Measurements from ENCODE around the gene KCNK2. TPM values are rescaled to one million over a fixed set of nuclear protein-coding genes. Genes with fewer than 3 reads are reported as not detected.

KCNK2 gene
- total RNA-seq, 1 experiment from 2014 or later, result 0.15 TPM

DNA sequence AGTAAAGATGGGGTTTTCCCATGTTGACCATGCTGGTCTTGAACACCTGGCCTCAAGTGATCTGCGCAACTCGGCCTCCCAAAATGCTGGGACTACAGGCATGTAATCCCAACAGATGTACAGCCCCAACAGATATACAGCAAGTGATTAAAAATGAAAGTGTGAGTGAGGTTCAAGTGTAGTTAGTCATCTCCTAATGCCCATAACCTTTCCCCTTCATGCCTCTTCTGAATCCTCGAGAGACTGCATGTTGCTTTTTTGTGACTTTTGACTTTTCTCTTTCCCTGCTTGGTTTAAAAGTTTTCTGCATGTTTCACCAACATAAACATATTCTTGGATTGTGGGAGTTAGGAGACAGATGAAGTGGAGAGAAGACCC lies 31.2 kb downstream of the KCNK2 start:
- CTCF ChIA-PET, result interaction anchor here (0.7 kb wide), 1 partner anchor 245 kb away, joined by 3 read pairs; no protein-coding TSS in a partner anchor
- no peak for ATAC-seq

DNA sequence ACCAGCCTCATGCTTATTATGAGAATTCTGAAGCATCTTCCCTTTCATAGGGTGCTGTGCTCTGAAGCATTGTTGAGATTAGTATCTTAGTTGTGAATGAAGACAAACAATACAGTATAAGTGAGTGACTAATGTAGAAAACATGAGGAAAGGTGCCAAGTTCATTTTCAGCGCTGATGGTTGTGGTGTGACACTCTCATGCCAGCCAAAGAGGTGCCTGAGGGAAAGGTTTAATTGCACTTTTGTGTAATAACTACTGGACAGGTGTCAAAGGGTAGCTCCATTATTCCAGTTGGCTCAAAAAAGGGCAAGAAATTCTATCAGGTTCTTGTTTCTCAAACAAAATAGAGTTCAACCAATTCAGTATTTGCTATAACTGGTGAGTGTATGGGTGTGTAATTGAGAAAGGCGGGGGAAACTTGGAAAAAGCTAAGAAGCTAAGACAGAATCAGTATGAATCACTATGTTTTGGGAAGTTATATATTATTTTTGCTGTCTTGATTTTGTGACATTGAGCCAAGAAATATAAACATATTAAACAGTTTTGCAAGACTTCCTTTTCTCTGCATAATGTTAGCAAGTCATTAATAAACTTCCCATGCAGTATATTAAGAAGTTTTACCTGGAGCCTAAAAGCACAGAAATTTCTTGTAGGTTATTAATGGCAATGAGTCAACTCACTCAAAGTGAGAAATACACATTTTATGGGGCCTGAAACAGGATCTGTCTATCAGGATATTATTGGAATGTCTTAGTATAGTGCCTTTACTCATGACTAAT lies 31.8 kb downstream of the KCNK2 start:
- H3K4me1 Mint-ChIP-seq, result peaks cover 4% of the 10 kb centered on the region; the same call in 1 of the 2 replicates
- no peak overlapping the region for H3K4me3 Mint-ChIP-seq
- CTCF ChIA-PET, result no interaction called here
- no peaks in the 10 kb centered on the region for H3K36me3 Mint-ChIP-seq
- no peak overlapping the region for H3K27ac Mint-ChIP-seq
- H3K9me3 Mint-ChIP-seq, result no peaks in the 10 kb centered on the region
- no peak for ATAC-seq
- TF ChIP-seq, protein P1, sequence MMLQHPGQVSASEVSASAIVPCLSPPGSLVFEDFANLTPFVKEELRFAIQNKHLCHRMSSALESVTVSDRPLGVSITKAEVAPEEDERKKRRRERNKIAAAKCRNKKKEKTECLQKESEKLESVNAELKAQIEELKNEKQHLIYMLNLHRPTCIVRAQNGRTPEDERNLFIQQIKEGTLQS (CRISPR knock-in tag; conservative IDR thresholded peaks at IDR 0.05), result no peak
- no peak for TF ChIP-seq CREM (CRISPR knock-in tag; IDR thresholded peaks at IDR 0.05)
- TF ChIP-seq, protein P2, sequence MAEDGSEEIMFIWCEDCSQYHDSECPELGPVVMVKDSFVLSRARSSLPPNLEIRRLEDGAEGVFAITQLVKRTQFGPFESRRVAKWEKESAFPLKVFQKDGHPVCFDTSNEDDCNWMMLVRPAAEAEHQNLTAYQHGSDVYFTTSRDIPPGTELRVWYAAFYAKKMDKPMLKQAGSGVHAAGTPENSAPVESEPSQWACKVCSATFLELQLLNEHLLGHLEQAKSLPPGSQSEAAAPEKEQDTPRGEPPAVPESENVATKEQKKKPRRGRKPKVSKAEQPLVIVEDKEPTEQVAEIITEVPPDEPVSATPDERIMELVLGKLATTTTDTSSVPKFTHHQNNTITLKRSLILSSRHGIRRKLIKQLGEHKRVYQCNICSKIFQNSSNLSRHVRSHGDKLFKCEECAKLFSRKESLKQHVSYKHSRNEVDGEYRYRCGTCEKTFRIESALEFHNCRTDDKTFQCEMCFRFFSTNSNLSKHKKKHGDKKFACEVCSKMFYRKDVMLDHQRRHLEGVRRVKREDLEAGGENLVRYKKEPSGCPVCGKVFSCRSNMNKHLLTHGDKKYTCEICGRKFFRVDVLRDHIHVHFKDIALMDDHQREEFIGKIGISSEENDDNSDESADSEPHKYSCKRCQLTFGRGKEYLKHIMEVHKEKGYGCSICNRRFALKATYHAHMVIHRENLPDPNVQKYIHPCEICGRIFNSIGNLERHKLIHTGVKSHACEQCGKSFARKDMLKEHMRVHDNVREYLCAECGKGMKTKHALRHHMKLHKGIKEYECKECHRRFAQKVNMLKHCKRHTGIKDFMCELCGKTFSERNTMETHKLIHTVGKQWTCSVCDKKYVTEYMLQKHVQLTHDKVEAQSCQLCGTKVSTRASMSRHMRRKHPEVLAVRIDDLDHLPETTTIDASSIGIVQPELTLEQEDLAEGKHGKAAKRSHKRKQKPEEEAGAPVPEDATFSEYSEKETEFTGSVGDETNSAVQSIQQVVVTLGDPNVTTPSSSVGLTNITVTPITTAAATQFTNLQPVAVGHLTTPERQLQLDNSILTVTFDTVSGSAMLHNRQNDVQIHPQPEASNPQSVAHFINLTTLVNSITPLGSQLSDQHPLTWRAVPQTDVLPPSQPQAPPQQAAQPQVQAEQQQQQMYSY (CRISPR knock-in tag; IDR thresholded peaks at IDR 0.05), result no peak
- TF ChIP-seq, protein P3, sequence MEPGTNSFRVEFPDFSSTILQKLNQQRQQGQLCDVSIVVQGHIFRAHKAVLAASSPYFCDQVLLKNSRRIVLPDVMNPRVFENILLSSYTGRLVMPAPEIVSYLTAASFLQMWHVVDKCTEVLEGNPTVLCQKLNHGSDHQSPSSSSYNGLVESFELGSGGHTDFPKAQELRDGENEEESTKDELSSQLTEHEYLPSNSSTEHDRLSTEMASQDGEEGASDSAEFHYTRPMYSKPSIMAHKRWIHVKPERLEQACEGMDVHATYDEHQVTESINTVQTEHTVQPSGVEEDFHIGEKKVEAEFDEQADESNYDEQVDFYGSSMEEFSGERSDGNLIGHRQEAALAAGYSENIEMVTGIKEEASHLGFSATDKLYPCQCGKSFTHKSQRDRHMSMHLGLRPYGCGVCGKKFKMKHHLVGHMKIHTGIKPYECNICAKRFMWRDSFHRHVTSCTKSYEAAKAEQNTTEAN (CRISPR knock-in tag; IDR thresholded peaks at IDR 0.05), result no peak
- TF ChIP-seq TEAD1 (CRISPR knock-in tag; IDR thresholded peaks at IDR 0.05), result no peak
- TF ChIP-seq, protein P4, sequence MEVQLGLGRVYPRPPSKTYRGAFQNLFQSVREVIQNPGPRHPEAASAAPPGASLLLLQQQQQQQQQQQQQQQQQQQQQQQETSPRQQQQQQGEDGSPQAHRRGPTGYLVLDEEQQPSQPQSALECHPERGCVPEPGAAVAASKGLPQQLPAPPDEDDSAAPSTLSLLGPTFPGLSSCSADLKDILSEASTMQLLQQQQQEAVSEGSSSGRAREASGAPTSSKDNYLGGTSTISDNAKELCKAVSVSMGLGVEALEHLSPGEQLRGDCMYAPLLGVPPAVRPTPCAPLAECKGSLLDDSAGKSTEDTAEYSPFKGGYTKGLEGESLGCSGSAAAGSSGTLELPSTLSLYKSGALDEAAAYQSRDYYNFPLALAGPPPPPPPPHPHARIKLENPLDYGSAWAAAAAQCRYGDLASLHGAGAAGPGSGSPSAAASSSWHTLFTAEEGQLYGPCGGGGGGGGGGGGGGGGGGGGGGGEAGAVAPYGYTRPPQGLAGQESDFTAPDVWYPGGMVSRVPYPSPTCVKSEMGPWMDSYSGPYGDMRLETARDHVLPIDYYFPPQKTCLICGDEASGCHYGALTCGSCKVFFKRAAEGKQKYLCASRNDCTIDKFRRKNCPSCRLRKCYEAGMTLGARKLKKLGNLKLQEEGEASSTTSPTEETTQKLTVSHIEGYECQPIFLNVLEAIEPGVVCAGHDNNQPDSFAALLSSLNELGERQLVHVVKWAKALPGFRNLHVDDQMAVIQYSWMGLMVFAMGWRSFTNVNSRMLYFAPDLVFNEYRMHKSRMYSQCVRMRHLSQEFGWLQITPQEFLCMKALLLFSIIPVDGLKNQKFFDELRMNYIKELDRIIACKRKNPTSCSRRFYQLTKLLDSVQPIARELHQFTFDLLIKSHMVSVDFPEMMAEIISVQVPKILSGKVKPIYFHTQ (CRISPR knock-in tag; IDR thresholded peaks at IDR 0.05), result no peak
- TF ChIP-seq, protein P5, sequence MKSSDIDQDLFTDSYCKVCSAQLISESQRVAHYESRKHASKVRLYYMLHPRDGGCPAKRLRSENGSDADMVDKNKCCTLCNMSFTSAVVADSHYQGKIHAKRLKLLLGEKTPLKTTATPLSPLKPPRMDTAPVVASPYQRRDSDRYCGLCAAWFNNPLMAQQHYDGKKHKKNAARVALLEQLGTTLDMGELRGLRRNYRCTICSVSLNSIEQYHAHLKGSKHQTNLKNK (CRISPR knock-in tag; IDR thresholded peaks at IDR 0.05), result no peak
- TF ChIP-seq, protein P6, sequence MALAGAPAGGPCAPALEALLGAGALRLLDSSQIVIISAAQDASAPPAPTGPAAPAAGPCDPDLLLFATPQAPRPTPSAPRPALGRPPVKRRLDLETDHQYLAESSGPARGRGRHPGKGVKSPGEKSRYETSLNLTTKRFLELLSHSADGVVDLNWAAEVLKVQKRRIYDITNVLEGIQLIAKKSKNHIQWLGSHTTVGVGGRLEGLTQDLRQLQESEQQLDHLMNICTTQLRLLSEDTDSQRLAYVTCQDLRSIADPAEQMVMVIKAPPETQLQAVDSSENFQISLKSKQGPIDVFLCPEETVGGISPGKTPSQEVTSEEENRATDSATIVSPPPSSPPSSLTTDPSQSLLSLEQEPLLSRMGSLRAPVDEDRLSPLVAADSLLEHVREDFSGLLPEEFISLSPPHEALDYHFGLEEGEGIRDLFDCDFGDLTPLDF (CRISPR knock-in tag; IDR thresholded peaks at IDR 0.05), result no peak
- no peak for TF ChIP-seq ZNF232 (CRISPR knock-in tag; IDR thresholded peaks at IDR 0.05)
- TF ChIP-seq, protein P7, sequence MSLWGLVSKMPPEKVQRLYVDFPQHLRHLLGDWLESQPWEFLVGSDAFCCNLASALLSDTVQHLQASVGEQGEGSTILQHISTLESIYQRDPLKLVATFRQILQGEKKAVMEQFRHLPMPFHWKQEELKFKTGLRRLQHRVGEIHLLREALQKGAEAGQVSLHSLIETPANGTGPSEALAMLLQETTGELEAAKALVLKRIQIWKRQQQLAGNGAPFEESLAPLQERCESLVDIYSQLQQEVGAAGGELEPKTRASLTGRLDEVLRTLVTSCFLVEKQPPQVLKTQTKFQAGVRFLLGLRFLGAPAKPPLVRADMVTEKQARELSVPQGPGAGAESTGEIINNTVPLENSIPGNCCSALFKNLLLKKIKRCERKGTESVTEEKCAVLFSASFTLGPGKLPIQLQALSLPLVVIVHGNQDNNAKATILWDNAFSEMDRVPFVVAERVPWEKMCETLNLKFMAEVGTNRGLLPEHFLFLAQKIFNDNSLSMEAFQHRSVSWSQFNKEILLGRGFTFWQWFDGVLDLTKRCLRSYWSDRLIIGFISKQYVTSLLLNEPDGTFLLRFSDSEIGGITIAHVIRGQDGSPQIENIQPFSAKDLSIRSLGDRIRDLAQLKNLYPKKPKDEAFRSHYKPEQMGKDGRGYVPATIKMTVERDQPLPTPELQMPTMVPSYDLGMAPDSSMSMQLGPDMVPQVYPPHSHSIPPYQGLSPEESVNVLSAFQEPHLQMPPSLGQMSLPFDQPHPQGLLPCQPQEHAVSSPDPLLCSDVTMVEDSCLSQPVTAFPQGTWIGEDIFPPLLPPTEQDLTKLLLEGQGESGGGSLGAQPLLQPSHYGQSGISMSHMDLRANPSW (CRISPR knock-in tag; conservative IDR thresholded peaks at IDR 0.05; ENCODE audit: low read depth), result no peak
- TF ChIP-seq SMAD3 (CRISPR knock-in tag; IDR thresholded peaks at IDR 0.05; ENCODE audit: borderline replicate concordance), result no peak
- no peak for TF ChIP-seq ZNF671 (CRISPR knock-in tag; IDR thresholded peaks at IDR 0.05)
- DNase-seq (ENCODE audit: low spot score), result no peak
- no peaks in the 10 kb centered on the region for H3K27me3 Mint-ChIP-seq (ENCODE audit: low read depth)
- POLR2A ChIA-PET, result no interaction called here

More for the DNA sequence above, 31.2 kb downstream of the KCNK2 start:
- POLR2A ChIA-PET, result no interaction called here
- Mint-ChIP-seq H3K27ac (no peak overlapping the region), H3K4me3 (no peak overlapping the region), H3K9me3 (no peaks in the 10 kb centered on the region), H3K4me1 (no peaks in the 10 kb centered on the region), H3K36me3 (no peaks in the 10 kb centered on the region), H3K27me3 (ENCODE audit: low read depth) (no peaks in the 10 kb centered on the region)
- DNase-seq (ENCODE audit: low spot score), result no peak
- TF ChIP-seq, protein P8, sequence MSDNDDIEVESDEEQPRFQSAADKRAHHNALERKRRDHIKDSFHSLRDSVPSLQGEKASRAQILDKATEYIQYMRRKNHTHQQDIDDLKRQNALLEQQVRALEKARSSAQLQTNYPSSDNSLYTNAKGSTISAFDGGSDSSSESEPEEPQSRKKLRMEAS (CRISPR knock-in tag; IDR thresholded peaks at IDR 0.05), result no peak
- TF ChIP-seq ETV6 (CRISPR knock-in tag; IDR thresholded peaks at IDR 0.05) (no peak), ZBTB21 (CRISPR knock-in tag; IDR thresholded peaks at IDR 0.05; ENCODE audit: borderline replicate concordance) (no peak), HMGA2 (CRISPR knock-in tag; IDR thresholded peaks at IDR 0.05) (no peak)
